Skin of body (tissue), 2 donors: ENCODE measurements around the gene LAYN. TPM values are rescaled to one million over a fixed set of nuclear protein-coding genes. Genes with fewer than 3 reads are reported as not detected.
A peak's percentile ranks its signal among the peaks of the same experiment; 100 is the strongest.

Experiments
- DNase-seq: peaks from one replicate; lab custom pipeline; 2025; lab: John Stamatoyannopoulos, UW
- total RNA-seq: library from RNA; depleted of rRNA; stranded (reverse); fragments of >200 nt; gene quantifications from one replicate; pipeline ENCODE4 v1.2.3, GENCODE V29; 2014

Gene LAYN
- total RNA-seq, 1 donor from 2014 or later: 9.6 TPM

- DNase-seq: no peak
These were observed 9.4 kb upstream of the LAYN start for GRCh38 chr11:111531136-111531535.

- DNase-seq: no peak
These were observed 8.7 kb upstream of the LAYN start for GRCh38 chr11:111531687-111532364.

DNA sequence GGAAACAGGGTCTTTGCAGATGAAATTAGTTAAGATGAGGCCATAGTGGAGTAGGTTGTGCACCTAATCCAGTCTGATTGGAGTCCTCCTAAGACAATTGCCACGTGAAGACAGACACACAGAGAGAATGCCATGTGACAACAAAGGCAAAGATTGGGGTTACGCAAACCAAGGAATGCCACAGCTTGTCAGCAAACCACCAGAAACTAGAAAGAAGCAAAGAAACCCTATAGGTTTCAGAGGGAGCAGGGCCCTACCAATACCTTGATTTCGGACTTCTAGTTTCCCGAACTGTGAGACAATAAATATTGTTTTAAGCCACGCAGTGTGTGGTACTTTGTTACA, 8.2 kb upstream of the LAYN start:
- DNase-seq: no peak

DNA sequence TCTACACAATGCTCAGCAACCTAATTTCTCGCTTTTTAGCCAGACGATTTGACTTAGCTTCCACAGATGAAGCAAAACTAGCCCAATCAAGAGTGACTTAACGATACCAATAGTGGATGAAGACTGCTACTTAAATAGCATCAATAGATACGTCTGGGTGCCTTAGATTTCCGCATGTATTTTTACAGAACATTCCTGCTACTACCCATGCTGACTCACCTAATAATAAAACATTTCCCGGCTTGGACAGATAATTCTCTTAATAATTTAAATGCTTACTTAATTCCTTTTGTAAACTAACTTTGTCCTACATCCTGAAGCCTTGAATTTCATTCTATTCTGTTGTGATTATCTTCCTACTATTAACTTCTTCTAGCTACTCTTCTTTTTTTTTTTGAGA, 5.2 kb upstream of the LAYN start:
- DNase-seq: no peak

- DNase-seq: no peak
These were observed 3.1 kb upstream of the LAYN start for GRCh38 chr11:111537336-111537860.

GRCh38 chr11:111538407-111539114, 2.0 kb upstream of the LAYN start:
- no peak for DNase-seq

DNA sequence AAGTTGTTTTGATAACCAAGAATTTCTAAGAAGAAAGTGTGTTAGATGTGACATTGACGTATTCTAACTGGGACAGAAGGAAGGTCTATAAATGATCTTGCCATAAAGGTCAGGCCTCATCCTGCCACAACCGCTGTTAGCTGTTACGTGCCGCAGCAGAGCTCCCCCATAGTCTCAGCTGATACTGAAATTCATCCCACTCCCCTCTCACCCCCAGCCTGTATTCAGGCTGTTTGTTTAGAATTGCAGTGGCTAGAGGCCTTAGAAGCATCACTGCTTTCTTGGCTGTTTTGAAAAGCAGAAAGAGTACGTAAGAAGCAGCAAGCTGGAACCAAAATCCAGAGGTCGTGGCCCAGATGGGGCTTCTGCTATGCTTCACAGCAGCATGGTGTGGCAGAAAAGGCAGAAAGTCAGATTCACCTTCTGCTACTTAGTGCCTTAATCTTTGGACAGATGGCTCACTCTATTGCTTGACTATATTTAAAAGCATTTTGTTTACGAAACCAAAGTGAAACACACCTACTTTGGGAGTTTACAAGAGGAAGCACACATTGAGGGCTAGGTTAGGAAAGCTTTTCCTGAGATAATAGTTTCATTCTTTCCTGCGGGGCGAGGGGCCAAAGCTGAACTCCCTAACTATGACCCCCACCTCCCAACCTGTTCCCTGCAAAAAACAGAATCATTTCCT, 950 bp upstream of the LAYN start:
- no peak for DNase-seq

- DNase-seq: no peak
These were observed 375 bp downstream of the LAYN start for GRCh38 chr11:111540937-111541253.

GRCh38 chr11:111541254-111542061, 938 bp downstream of the LAYN start:
- DNase-seq: peak; percentile 10

DNA sequence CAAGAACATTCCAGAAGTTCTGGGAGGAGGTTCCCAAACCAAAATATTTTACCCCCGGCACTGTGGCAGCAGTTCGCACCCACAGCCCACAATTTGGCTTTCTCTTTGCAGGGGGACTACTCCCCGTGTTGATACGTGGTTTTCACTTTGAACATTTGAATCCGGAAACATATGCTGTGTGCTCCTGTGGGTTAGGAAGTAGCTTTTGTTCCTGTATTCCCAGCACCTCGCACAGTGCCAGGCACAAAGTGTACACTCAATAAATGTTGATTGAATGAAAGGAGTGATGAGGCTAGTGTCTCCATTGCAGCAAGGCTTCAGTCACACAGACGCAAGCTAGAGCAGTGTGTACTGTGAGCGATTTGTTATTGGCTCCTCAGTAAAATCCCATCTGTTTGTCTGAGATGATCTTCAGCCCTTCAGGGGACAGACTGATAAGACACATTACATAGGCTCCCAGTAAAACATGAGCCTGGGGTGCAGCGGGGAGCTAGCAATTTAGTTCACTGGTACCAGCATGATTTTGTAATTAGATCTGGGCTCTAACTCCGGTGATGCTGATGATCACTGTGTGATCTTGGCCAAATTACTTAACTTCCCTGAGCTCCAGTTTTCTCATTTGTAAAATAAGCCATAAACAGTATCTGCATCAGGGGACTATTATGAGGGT, 2.2 kb downstream of the LAYN start:
- DNase-seq: no peak

DNA sequence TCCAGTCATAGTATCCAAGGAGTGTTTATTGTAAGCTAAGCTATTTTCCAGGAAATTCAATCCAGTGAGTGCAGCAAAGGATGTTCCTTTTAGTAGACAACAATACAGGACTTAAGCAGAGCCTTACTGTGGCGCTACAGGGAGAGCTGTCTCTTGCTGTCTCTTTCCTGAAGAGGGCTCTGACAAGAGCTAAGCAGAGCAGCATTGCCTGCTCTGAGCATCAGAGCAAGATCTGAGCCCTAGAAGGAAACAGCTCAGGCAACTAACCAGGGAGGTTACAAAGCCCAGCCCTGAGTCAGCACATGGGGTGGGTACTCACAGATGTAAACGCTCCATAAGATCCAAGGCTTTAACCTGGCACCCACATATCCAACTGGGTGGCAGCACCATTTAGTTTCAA, 8.0 kb downstream of the LAYN start:
- no peak for DNase-seq

DNA sequence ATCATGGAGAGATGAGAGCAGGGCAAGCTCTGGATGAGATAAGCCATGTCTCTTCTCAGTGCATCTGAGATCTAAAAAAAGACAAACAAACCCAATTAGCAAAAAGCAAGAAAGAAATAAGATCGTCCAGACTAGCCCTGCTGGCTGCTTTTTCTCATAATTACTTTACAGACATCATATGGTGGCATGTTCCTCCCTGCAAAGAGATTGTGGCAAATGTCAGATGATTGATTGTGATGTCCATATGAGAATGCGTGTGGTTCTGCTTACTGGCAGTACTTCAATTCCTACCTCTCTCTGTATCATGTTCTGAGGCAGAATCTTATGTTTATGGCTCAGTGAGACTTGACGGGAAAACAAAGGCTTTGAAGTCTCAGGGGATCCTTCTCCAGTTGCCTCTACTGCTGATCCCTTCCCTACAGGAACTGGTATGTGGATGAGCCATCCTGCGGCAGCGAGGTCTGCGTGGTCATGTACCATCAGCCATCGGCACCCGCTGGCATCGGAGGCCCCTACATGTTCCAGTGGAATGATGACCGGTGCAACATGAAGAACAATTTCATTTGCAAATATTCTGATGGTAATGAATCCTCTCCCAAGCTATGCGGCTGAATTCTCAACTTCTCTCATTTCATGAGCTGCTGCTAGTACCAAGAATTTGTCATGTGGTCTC, 8.8 kb downstream of the LAYN start:
- DNase-seq: no peak

- no peak for DNase-seq
These were observed 9.3 kb downstream of the LAYN start for GRCh38 chr11:111549869-111550203.

GRCh38 chr11:111550258-111550657, 9.7 kb downstream of the LAYN start:
- DNase-seq: no peak

GRCh38 chr11:111554532-111554931, 14.0 kb downstream of the LAYN start:
- DNase-seq: no peak

DNA sequence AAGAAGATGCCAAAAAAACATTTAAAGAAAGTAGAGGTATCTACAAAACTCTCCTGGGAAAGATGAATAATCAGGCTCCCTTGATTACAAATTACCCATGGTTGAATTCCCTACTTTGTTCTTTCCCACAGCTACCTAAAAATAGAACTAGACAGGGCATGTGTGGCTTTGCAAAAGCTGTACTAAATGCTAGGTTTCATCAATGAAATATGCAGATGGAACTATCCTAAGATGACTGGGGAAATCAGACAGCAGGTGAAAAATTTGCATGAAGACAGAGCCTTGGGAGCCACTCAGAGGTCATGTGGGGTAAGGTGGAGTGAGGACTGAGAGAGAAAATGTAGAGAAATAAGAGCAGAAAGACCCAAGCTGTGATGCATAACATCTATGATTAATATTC, 14.7 kb downstream of the LAYN start:
- no peak for DNase-seq

DNA sequence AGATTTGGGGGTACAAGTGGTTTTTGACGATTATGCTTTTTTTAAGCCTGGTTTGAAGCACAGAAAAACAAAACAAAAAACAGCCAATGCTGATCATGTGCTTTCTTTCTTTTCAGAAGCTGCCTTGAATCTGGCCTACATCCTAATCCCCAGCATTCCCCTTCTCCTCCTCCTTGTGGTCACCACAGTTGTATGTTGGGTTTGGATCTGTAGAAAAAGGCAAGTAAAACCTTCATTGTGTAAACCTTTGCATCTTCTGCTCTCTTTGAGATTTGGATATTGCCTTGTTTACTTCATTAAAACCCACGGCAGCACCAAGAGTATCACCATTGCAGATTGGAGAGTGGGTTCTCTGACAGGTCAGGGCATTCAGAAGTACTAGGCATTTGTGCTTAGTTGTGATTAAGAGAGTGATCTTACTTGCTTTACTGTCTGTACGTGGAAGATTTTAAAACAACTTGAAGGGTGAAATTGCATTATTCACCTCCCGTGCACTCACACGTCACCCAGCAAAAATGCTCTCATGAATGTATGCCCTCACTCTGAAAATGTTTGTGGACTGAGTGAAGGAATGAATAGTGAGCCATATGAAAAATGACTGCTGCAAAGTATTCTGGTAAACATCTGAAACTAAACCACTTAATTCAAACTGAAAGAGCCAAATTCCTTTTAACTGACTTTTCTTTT, 17.0 kb downstream of the LAYN start:
- DNase-seq: peak; percentile 23

GRCh38 chr11:111559800-111560464, 19.4 kb downstream of the LAYN start:
- DNase-seq: no peak

DNA sequence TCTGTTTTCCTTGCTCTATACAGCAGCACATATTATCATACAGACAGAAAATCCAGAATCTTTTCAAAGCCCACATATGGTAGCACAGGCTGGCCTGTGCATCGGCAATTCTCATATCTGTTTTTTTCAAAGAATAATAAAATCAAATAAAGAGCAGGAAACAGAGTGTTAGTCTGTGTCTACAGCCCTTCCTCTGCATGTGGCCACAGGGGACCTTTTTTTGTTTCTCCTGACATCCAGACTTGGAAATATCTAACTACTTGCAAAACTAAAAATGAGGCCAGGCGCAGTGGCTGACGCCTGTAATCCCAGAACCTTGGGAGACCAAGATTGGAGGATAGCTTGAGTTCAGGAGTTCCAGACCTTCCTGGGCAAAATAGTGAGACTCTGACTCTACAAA, 20.3 kb downstream of the LAYN start:
- DNase-seq: no peak

- DNase-seq: no peak
These were observed 20.8 kb downstream of the LAYN start for GRCh38 chr11:111561306-111561705.
